Fibroblast of villous mesenchyme (primary cell): ENCODE measurements around the gene CEBPA. TPM values are rescaled to one million over a fixed set of nuclear protein-coding genes. Genes with fewer than 3 reads are reported as not detected.

Source experiments
- DNase-seq: peaks from one replicate; pipeline ENCODE4 v3.0.0-alpha.2; 2010; ENCODE audit warnings: low read depth
- H3K4me3 ChIP-seq: 2 replicates; pipeline ENCODE4 v1.5.1; 2011; ENCODE audit warnings: low read depth, mild to moderate bottlenecking, low read length
- CTCF ChIP-seq: IDR thresholded peaks from 2 replicates; pipeline ENCODE4 v1.5.1; 2012; ENCODE audit warnings: low read depth, mild to moderate bottlenecking, low read length; ENCODE audit not compliant: insufficient read depth
- total RNA-seq: library from RNA; depleted of rRNA; stranded (reverse); fragments of >200 nt; gene quantifications from 2 replicates; pipeline ENCODE4 v1.2.3, GENCODE V29; 2012

The CEBPA gene
- total RNA-seq, 1 donor: under 0.01 TPM

GRCh38 chr19:33304760-33305647 is 2.7 kb upstream of the CEBPA start:
- no peak for TF ChIP-seq CTCF
- no peak overlapping the region for H3K4me3 ChIP-seq
- no peak for DNase-seq

GRCh38 chr19:33304371-33304759 is 2.0 kb upstream of the CEBPA start:
- no peak for DNase-seq
- H3K4me3 ChIP-seq: no peak overlapping the region
- TF ChIP-seq CTCF: no peak

GRCh38 chr19:33303791-33304345 is 1.5 kb upstream of the CEBPA start:
- no peak for TF ChIP-seq CTCF
- peak overlapping the region; percentile 66 for H3K4me3 ChIP-seq
- DNase-seq: peak; percentile 25

- no peak for TF ChIP-seq CTCF
Observed at GRCh38 chr19:33302974-33303790, 848 bp upstream of the CEBPA start.

GRCh38 chr19:33301900-33302174 is 497 bp downstream of the CEBPA start:
- H3K4me3 ChIP-seq: peak overlapping the region; percentile 40
- no peak for TF ChIP-seq CTCF
- no peak for DNase-seq

More at GRCh38 chr19:33302974-33303790, 848 bp upstream of the CEBPA start:
- peak; percentile 60 for DNase-seq
- peak overlapping the region; percentile 66 for H3K4me3 ChIP-seq

- no peak for DNase-seq
- no peak overlapping the region for H3K4me3 ChIP-seq
- TF ChIP-seq CTCF: no peak
Observed at GRCh38 chr19:33301144-33301899, 1.0 kb downstream of the CEBPA start.
